Stimulated activated CD8-positive, alpha-beta memory T cell treated with anti-CD3 and anti-CD28 coated beads, Interleukin-7, amount 100 ng/mL, for 4 hours (primary cell): ENCODE measurements around the gene PKHD1.
"Not testable (repeated sequence)": the region's sequence is repeated elsewhere in the genome, so short reads cannot be mapped to it uniquely, and the experiment has no call there.

Experiments
- DNase-seq, 2 donors: peaks; one replicate each; pipeline ENCODE4 v3.0.0-alpha.2; 2020; ENCODE audit warnings: low read depth in 2 of 2

The PKHD1 gene

DNA sequence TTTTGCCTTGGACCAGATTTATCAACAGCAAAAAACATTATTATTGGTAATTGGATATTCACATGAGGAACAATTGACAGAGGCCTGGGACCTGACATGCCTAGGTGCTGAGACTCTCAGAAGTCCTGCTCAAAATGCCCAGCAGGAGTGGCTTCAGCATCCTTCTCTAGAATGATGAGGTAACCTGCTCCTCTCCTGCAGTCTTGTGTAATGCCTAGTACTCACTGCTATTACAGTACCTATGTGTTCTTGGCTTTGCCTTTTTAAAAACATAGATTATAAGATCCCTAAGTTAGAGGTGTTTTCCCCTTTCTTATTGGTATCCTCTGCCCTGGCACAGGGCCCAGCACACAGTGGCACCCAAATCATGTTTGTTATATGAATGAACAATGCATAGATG, 230.9 kb downstream of the PKHD1 start:
- no peak for DNase-seq

DNA sequence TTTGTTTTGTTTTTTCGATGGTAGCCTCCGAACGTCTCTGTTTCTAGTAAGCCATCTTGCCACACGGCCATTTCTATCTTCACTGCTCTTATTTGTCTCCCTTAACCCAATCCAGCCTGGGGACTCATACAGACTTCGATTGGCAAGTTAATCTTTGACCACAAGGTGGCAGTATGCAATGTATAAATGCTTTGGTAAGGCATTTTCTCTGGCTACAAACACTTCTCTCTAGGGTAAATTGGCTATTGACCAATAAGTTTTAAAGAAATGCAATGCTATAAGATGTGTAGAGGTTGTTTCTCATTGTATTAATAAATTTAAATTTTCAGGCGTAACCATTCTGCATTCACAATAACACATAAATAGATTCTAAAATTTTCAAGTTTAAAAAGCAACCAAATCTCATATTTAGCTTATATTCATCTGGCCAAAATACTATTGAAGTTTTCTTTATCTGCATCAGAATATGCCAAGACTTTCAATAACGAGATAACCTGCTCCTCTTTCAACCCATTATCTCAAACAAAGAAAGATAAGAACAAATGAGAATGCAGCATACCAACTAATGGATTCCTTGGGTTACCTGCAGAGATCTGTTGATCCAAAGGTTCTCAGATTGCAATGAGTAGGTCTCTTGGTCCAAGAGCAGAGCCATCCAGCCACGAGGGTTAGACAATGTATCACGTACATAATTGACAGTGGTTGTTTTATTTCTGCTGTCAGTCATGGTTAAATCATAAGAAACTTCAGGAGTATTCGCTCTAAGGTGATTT, 231.9 kb downstream of the PKHD1 start:
- no peak for DNase-seq

DNA sequence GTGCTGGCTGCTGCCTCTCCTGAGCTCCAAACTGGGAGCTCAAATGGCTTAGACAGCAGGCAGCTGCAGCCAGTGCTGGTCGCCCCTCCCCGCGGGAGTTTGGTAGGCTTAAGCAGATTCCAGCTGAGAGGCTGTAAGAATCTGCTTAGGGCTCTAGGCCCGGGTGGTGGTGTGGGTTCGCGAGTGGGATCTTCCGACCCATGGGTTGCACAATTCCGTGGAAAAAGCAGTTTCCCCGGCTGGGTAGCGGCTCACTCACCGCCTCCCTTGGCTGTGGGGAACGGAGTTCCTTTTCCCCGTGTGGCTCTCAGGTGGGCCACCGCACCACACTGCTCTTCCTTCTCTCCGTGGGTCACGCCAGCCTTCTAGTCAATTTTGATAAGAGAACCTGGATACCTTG, 232.5 kb downstream of the PKHD1 start:
- DNase-seq: no peak

DNA sequence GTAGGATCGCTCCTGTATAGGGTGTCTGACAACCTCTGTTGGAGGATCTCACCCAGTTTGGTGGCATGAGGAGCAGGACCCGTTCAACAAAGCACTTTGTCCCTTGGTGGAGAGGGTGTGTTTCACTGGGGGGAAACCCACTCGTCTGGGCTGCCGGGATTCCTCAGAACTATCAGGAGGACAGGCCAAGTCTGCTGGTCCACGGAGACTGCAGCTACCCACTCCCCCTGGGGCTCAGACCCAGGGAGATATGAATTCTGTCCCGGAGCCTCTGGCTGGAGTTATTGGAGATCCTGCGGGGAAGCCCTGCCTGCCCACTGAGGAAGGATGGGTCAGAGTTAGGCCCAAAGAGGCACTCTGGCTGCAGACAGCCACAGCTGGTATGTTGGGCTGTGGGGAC, 233.1 kb downstream of the PKHD1 start:
- no peak for DNase-seq

DNA sequence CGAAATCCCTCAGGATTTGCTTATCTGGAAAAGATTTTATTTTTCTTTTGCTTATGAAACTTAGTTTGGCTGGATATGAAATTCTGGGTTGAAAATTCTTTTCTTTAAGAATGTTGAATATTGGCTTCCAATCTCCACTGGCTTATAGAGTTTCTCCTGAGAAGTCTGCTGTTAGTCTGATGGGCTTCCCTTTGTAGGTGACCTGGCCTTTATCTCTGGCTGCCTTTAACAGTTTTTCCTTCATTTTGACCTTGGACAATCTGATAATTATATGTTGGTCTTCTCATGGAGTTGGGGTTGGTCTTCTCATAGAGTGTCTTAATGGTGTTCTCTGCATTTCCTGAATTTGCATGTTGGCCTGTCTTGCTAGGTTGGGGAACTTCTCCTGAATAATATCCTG, 234.3 kb downstream of the PKHD1 start:
- DNase-seq: not testable (repeated sequence)

DNA sequence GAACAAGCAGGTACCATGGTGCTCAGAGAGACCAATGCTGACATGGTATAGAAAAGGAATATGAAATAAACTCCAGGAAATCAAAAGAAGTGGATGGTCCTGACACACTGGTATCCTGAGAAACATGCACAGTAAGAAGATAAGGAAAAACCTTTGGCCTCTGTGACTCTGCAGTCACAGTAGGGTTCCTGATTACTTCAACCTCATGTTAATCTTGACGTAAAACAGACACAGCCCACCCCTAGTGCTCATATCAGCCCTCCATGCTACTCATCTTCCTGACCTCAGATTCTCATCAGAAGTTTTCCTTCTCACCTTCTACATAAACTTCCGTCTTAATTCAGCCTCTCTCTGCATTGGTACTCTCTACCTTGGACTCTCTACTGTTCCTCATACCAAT, 240.9 kb downstream of the PKHD1 start:
- DNase-seq: no peak

DNA sequence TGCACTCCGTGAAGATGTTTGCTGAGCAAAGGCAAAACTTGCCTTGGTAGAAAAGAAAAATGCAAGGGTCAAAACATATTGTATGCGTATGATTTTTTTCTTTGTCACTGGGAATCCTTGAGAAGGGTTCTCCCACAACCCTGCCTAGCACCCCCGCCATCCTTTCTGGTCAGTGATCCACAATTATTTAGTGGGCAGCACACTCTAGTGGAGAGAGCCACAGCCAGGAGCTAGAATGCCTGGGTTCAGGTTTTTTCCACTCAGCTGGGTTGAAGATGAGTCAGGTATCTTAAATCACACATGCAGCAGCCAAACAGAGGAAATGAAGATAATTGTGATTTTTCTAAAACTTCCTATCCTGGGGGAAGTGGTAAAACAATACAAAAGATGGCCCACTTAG, 243.1 kb downstream of the PKHD1 start:
- DNase-seq: no peak

DNA sequence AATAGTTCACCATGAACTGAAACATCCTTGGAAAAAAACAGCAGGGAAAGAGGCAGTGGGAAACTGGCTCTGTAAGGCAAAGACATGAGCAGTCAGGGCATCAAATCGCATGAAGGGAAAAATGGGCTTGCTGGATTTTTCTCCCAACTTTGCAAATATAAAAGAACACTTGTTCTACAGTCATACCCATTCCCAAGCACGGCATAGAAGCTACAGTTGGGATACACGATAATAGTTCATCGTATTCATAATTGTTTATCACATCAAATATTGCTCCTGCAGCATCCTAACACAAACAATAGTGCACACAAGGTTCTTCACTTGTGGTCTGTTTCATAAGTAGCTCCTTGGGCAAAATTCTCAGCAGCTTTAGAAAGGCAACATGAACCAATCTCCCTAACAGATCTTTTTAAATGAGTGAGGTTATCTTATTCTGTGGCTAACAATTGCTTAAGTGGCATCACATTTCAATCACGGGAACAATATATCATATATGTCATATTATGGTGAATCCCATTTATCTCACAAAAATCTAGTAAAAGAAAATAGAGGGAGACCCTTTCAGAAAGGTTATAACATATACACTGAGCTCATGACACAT, 243.9 kb downstream of the PKHD1 start:
- no peak for DNase-seq

DNA sequence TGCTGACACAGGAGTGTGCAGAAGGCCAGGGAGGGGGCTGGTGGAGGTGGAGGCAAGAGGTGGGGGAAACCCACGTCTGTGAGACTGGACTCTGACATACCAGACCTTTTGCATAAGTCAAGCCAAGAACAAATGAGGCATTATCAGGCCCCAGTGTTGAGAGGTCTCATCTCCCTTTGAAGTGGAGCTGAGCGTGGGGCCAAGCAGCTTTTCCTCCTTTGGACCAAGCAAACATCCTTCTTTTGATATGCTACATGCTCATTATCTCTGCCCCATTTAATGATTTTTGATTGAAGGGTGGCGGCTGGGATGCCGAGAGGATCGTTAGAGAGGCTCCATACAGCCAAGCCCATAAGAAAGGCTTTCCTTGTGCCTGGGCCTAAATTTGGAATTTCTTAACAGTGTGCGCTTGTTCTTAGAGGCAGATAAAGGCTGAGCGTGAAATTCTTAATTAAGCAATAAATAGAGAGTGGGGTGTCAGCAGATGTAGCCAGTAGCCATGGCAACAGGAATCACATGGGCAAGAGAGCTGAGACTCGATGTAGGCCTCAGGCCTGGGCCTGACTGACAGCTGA, 244.5 kb downstream of the PKHD1 start:
- no peak for DNase-seq

DNA sequence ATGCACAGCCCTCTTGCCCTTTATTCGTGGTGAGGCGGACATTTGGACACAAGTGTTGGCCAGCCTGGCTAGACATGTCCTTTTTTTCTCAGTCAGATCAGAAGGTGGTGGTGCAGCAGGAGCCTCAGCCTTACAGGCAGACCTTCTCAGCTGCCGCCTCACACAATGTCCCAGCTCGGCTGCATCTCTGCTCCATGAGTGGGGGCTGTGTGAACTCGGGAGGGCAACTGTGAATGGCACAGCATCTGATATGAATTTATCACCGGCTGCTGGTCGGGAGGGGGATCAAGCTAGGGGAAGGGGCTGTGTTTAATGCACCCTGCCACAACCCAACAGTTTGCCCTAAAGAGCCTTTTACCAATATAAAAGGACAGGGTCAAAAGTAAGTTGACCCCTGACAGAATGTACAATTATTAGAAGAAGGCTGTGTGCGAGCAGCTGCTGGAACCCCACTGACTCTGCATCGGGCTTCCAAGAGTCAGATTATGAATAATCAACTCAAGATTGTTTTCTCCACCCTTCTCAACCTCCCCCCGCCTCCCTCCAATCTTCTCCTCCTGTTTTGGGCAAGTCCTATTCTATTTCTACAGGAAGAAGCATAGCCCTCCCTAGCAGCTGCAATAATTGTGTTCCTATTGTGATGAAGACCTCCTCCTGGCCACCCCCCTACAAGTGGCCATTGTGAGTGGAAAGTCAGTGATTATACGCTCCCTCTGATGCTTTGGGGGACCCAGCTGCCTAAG, 245.2 kb downstream of the PKHD1 start:
- no peak for DNase-seq

DNA sequence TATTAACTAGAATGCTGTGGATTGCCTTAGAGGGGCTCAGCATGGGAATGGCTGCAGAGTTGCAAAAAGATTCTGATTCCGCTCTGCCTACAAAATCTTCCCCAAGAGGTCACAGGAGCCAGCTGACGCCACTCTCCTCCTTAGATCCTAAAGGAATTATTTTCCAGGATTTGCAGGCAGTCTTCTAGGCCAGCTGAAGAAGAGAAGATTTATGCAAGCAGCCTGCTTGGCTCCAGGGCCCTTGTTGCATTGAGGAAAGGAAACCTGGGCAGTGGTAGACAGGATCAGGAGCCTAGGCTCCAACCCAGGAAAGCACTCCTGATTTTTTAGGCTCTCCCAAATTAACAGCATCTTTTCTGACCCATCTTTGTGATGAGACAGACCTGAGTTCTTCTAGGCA, 245.8 kb downstream of the PKHD1 start:
- DNase-seq: no peak

DNA sequence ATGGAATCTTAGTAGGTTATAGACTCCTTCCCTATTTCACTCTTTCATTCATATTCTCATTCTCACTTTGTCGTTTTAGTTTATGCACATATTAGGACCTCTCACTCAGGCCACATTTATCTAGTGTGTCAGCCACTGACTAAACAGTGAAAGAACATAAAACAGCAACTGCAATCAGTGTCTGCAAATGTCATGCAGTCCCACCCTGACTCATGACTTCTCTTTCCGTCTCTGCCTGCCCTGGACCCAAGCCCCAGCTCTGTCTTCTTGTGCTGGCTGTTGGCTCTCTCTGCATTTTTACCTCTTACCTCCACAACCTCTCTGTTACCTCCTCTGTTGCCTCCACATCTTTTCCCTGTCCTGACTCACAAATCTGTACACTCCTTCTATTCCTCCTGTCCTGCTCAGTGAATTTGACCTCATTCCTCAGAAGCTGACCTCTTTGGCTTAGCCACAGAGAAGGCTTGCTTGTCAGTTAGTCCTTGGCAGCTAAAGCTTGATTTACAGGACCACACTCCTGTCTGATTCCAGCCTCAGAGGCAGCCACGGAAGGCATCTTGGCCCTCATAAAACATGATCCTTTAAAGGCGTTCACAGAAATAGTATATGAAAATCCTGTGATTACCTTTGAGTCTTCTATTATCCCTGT, 247.6 kb downstream of the PKHD1 start:
- DNase-seq: no peak

DNA sequence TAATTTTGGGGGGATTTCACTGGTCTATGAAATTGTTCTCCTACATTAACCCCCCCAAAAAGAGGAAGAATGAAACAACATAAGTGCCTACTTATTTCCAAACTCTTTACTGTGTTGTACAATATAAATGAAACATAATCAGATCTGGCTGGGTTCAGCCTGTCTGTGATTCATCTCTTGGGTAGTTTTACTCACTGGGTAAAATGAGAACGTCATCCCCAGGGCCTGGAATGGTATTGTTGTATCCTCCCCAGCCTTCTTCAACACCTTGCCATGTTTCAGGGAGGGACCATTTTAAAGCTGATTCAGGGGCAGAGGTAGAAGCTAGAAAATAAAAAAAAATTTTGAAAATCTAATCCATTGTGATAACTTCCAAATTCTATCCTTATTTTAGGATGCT, 256.7 kb downstream of the PKHD1 start:
- no peak for DNase-seq

DNA sequence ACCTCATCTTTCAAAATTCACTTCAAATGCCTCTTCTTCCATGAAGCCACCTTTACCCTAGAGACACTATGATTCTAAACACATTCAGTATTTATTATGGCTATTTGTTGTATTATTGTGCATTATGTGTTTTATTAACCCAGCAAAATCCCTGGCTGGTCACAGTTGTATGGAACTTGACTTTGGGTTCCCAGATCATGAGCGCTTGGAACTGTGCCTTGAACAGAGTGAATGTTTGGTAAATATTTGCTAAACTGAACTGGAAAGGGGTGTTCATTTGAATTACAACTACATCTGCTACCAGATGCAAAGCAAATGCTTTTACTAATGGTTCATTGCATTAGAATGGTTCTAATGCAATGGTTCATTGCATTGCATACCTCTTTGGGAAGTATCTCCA, 259.8 kb downstream of the PKHD1 start:
- no peak for DNase-seq

DNA sequence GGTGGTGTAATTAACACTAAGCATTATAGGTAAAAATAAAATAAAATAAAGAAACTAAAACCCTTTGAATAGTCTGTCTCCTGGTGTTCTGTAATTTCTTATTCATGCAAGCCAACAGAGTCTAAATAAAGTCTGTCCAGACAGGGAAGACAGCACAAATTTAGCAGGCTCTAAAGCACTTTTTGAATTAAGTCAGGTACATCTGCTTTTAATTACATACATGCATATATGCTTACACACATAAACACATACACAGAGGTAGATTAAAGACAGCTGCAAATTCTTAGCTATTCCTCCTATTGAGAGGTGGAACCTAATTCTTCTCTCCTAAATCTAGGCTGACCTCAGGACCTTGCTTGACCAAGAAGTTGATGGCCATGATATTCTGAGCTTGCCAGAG, 262.5 kb downstream of the PKHD1 start:
- DNase-seq: no peak

DNA sequence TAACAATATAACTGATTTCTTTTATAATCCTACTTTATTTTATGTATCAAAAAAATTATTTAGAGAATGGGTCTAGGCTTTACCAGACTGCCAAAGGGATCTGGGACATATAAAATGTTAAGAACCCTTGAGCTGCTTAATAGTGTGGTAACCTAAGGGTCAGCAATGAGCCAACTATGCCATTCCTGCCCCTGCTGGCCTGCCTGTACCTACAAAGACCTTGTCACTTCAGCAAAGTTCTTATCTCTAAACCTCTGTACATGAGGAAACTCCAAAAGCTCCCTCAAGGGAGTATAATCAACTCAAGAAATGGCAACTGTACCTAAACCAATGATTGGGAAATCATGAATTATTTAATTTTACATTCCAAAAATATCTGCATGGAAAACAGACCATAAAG, 266.9 kb downstream of the PKHD1 start:
- no peak for DNase-seq

DNA sequence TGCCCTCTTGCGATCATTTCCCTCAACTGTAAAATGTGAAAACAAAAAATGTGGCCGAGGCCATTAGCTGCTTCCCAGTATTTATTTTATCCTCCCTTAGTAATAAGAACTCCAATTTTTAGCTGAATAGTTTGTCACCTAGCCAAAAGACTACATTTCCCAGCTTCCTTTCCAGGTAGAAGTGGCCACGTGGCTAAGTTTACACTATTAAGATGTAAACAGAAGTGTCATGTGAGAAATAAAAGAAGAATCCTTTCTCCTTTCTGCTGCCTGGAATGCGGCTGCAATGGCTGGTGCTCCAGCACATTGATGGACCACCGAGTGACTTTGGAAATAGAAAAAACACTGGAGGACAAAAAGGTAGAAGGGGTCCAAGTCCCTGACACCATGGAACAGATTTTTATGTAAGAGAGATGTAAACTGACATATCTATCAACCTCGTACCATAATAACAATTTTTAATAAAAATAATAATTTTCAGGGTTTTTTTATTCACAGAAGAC, 268.8 kb downstream of the PKHD1 start:
- no peak for DNase-seq

DNA sequence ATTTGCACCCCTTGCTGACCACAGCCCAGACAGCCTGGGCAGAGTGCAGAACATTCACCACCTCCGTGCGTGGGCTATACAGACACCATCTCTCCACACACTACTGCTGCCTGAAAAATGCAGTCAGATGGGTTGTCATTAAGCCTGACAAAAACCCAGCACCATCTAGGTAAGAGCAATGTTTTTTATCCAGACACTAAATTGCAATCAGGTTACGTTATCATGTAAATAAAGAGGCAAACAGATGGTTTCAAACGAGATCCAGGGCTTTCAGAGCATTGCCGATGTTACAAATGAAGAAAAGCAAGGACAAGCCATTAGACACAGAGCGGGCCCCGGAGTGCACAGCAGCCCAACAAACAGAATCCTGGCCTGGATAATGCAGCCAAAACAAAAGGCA, 269.6 kb downstream of the PKHD1 start:
- no peak for DNase-seq

DNA sequence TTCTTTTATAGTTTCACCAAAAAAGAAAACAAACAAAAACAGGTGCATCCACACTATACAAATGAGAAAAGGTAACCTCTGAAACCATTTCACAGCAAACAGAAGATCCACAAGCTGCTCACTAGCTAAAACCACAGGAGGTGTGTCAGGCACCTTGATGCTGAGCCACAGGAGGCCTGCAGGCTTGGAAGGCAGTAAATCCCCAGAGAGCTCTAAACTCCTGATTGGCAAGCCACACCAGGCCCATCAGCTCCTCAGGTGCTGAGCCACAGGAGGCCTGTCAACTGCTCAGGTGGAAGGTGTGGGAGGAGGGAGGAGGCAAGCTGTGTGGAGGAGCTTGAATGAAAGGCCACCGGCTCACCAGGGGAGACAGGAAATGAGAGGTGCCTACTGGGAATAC, 273.0 kb downstream of the PKHD1 start:
- DNase-seq: no peak

DNA sequence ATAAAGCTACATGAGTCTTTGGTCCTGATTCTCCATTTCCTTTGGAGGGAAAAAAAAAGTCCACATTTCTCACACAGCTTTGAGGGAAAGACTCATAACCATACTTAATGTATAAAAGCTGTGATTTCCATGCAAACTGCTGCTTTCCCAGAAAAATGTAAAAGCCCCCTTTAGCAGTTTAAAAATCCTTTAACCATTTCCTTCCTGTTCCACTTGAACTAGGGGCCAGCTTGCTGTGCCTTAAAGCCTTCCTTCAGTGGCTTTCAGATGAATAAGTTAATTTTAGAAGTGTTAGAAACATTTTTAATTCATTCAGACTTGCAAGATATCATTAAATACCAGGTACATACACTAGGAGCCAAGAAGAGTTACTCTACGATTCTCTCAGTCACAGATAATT, 273.5 kb downstream of the PKHD1 start:
- DNase-seq: no peak

DNA sequence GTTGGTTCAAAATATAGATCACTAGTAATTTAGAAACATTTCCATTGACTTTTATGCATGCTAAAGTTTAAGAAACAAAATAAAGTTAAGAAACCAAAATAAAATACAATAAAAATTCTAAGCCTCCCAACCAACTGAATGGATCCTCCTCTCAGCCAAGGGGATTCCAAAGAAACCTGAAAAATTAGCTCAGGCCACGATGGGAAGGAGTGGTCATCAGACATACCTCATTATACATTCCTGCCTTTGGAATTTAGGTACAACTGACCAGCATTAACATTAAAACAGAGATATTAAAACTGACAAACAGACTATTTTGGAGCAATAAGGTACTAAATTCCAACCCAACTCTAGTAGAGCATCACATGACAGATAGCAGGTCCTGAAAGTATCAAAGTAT, 275.2 kb downstream of the PKHD1 start:
- DNase-seq: no peak

DNA sequence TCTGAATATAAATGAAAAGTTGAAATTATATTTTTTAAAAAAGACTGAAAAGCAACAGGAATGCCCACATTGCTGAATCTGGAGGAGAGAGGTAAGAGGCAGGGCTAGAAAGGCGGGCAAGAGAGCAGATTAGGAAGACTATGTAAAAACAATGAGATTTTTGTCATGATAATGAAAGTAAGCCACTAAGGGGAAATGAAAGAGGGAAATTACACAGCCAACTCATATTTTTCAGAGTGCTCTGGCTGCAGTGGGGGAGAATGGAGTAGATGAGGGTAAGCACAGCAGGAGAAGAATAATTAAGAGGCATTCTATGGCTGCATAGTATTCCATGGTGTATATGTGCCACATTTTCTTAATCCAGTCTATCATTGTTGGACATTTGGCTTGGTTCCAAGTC, 281.9 kb downstream of the PKHD1 start:
- DNase-seq: no peak
